Kidney (tissue), 14 donors: Measurements from ENCODE around the gene NUP62. TPM values are rescaled to one million over a fixed set of nuclear protein-coding genes. Genes with fewer than 3 reads are reported as not detected.

ENCODE experiments used
- DNase-seq, 5 donors: peaks; one replicate each; pipeline ENCODE4 v3.0.0-alpha.2; 2013 to 2020
- FAIRE-seq: peaks from 2 replicates; lab custom pipeline; 2012; peaks lifted over from hg19 to GRCh38; lab: Jason Lieb, UNC
- H3K27ac ChIP-seq, 2 donors: one replicate each; pipeline ENCODE4 v1.7.0; 2013; ENCODE audit warnings: low read depth in 2 of 2, low read length in 2 of 2, inconsistent platforms in 1 of 2
- H3K27me3 ChIP-seq: one replicate; pipeline ENCODE4 v1.7.1; 2013; ENCODE audit warnings: low read length, inconsistent platforms; ENCODE audit not compliant: control insufficient read depth, insufficient read depth
- H3K36me3 ChIP-seq, 3 donors: one replicate each; pipeline versions ENCODE4 v1.7.0 to v1.7.1; 2013; ENCODE audit warnings: low read length in 3 of 3, control low read depth in 1 of 3, inconsistent platforms in 1 of 3; ENCODE audit not compliant: insufficient read depth in 3 of 3, control insufficient read depth in 2 of 3
- H3K4me1 ChIP-seq, 3 donors: one replicate each; pipeline versions ENCODE4 v1.7.0 to v1.7.1; 2013; ENCODE audit warnings: low read length in 3 of 3, inconsistent platforms in 1 of 3, low read depth in 1 of 3; ENCODE audit not compliant: control insufficient read depth in 2 of 3, insufficient read depth in 2 of 3
- H3K4me3 ChIP-seq, 3 donors: one replicate each; pipeline versions ENCODE4 v1.7.0 to v1.8.1; 2013; ENCODE audit warnings: low read length in 3 of 3, control low read depth in 1 of 3, inconsistent platforms in 1 of 3
- H3K9ac ChIP-seq, 3 donors: one replicate each; pipeline versions ENCODE4 v1.7.0 to v1.7.1; 2013; ENCODE audit warnings: low read length in 3 of 3, control low read depth in 1 of 3, inconsistent platforms in 1 of 3
- H3K9me3 ChIP-seq, 3 donors: one replicate each; pipeline versions ENCODE4 v1.7.0 to v1.7.1; 2013; ENCODE audit warnings: low read length in 3 of 3, control low read depth in 1 of 3, inconsistent platforms in 1 of 3; ENCODE audit not compliant: control insufficient read depth in 2 of 3, insufficient read depth in 1 of 3
- CTCF ChIP-seq: IDR thresholded peaks from 3 replicates; pipeline ENCODE4 v1.5.1; 2012; ENCODE audit warnings: mild to moderate bottlenecking, moderate library complexity, borderline replicate concordance; ENCODE audit not compliant: insufficient read depth; ENCODE audit errors: extremely low read depth
- intact Hi-C: fragments of 100-400 bp; cut with DNase I; formaldehyde crosslinking; loops from one replicate; pipeline ENCODE4 v1.11.1; 2022
- polyA plus RNA-seq: library from polyadenylated mRNA; stranded (reverse); fragments of 350-450 nt; fragmentation: Illumina TruSeq; extraction: RNeasy Lipid Tissue Mini Kit (QIAGEN cat#74804); gene quantifications from one replicate; pipeline ENCODE4 v1.2.3, GENCODE V29; 2014; ENCODE audit warnings: low read depth, low replicate concordance; ENCODE audit not compliant: insufficient read depth
- total RNA-seq: library from RNA; stranded (reverse); fragmentation: NEBNext Ultra II Directional; extraction: Animal tissue kit (Norgen Biotek cat#: 25700); gene quantifications from one replicate; pipeline ENCODE4 v1.2.1, GENCODE V29; 2021
- donor health status: control.
- donor health status: control.
- donor health status: control.
- donor health status: control.
- donor health status: control.
- donor health status: DM: yes; HTN: yes; CAD: no.
- donor health status: Normal renal cell carcinoma (clear cell type).

The NUP62 gene
- total and polyA plus RNA-seq, 2 donors from 2014 or later = 17.1 to 39.0 TPM

GRCh38 chr19:49884760-49885159 lies 44.5 kb downstream of the NUP62 start:
- Histone ChIP-seq H3K36me3 (peaks cover 6 to 51% (median 34%) of the 10 kb centered on the region in 3 donors), H3K9ac (no peak overlapping the region)
- intact Hi-C loops = no loop called here

GRCh38 chr19:49884109-49884508 lies 45.2 kb downstream of the NUP62 start:
- TF ChIP-seq CTCF = no peak
- H3K36me3 ChIP-seq = peaks cover 8 to 56% (median 34%) of the 10 kb centered on the region in 3 donors
- no peak overlapping the region for H3K27ac ChIP-seq
- no peak overlapping the region for H3K4me3 ChIP-seq
- peaks cover 0 to 2% (median 0%) of the 10 kb centered on the region in 3 donors for H3K4me1 ChIP-seq
- intact Hi-C loops = no loop called here
- no peak overlapping the region for H3K9ac ChIP-seq
- FAIRE-seq (no peak), DNase-seq (peak in 2 of 5 donors; percentile 48 to 74)
- peaks cover 0 to 5% (median 0%) of the 10 kb centered on the region in 3 donors for H3K9me3 ChIP-seq
- H3K27me3 ChIP-seq = no peaks in the 10 kb centered on the region

More at GRCh38 chr19:49884760-49885159, 44.5 kb downstream of the NUP62 start:
- H3K9me3 ChIP-seq = peaks cover 0 to 5% (median 0%) of the 10 kb centered on the region in 3 donors
- H3K4me1 ChIP-seq = peaks cover 0 to 2% (median 0%) of the 10 kb centered on the region in 3 donors
- DNase-seq (no peak), FAIRE-seq (no peak)
- no peak for TF ChIP-seq CTCF
- H3K27me3 ChIP-seq = no peaks in the 10 kb centered on the region
- H3K4me3 ChIP-seq = no peak overlapping the region
- no peak overlapping the region for H3K27ac ChIP-seq

- FAIRE-seq (no peak), DNase-seq (no peak)
- TF ChIP-seq CTCF = no peak
- H3K27me3 ChIP-seq = no peaks in the 10 kb centered on the region
- H3K27ac ChIP-seq = no peak overlapping the region
- no peak overlapping the region for H3K4me3 ChIP-seq
- peaks cover 0 to 11% (median 6%) of the 10 kb centered on the region in 3 donors for H3K4me1 ChIP-seq
- peaks cover 0 to 5% (median 0%) of the 10 kb centered on the region in 3 donors for H3K9me3 ChIP-seq
- H3K36me3 ChIP-seq = peaks cover 8 to 63% (median 34%) of the 10 kb centered on the region in 3 donors
- intact Hi-C loops = no loop called here
- H3K9ac ChIP-seq = no peak overlapping the region
These were observed 46.2 kb downstream of the NUP62 start for GRCh38 chr19:49883094-49883493.

- FAIRE-seq (no peak), DNase-seq (peak in 2 of 5 donors; percentile 32 to 76)
- Histone ChIP-seq H3K4me3 (no peak overlapping the region), H3K4me1 (peaks cover 0 to 13% (median 6%) of the 10 kb centered on the region in 3 donors), H3K36me3 (peaks cover 8 to 63% (median 34%) of the 10 kb centered on the region in 3 donors), H3K9me3 (peaks cover 0 to 5% (median 0%) of the 10 kb centered on the region in 3 donors), H3K9ac (no peak overlapping the region), H3K27me3 (no peaks in the 10 kb centered on the region), H3K27ac (no peak overlapping the region)
- TF ChIP-seq CTCF = no peak
- intact Hi-C loops = no loop called here
These were observed 46.7 kb downstream of the NUP62 start for GRCh38 chr19:49882643-49883042.
